HG03342 (cell line): ENCODE data around the gene FSTL5.
A peak's percentile ranks its signal among the peaks of the same experiment; 100 is the strongest.

ENCODE experiments used
- ATAC-seq: cut with Tn5 transposase; IDR thresholded peaks from one replicate; pipeline ENCODE4 v1.9.1; 2021; ENCODE audit warnings: mild to moderate bottlenecking, moderate library complexity; ENCODE audit not compliant: unreplicated experiment

The FSTL5 gene

DNA sequence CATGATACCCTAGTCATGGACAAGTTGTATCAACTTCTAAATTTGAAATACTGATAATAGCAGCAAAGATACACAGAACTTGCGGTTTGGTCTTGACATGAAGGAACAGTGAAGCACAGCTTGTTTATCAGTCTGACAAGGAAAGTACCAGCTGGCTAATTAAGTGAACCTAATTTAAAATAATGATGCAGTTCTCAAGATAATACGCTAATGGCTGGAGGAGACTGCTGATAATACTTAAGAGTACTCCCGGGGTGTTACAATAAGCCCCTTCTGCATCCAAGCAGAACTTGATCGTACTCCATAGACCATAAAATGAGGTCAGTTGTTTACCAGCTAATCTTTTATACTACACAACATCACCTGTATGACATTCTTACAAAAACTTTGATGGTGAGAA is 697.5 kb downstream of the FSTL5 start:
- no peak for ATAC-seq

DNA sequence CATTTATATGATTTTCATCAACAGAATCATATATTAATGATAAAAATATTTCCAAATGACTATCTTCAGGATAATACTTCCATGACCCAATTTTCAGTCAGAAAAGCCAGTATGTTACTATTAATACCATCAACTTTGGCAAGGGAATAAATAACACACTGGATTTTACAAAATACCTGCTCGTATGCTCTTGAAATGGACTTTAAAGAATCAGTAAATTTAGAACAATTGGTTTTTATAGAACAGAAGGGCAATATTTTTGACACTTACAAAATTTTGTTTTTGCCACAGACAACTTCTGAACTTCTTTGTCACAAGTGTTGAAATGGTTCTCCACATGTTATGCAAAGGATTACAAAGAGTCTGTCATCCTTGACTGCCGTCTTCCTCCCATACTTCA is 700.4 kb downstream of the FSTL5 start:
- ATAC-seq: no peak

GRCh38 chr4:161457906-161458305 is 705.9 kb downstream of the FSTL5 start:
- ATAC-seq: no peak

DNA sequence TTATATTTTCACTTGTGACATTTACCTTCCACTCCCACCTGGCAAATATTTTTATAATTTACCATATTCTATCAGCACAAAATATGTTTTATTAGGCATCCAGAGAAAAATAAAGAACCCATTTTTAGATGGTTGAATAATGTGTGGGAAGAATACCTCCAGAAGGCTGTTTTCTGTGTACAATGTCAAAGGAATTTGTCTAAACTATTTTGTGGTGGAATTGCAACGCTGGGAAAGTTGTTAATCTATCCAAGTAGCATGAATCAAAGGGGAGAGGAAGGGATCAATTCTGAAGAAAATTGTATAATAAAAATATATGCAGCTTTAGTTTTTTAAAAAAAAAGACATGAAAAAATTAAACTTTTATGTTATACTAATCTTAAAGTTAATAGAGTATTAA is 706.5 kb downstream of the FSTL5 start:
- ATAC-seq: no peak

DNA sequence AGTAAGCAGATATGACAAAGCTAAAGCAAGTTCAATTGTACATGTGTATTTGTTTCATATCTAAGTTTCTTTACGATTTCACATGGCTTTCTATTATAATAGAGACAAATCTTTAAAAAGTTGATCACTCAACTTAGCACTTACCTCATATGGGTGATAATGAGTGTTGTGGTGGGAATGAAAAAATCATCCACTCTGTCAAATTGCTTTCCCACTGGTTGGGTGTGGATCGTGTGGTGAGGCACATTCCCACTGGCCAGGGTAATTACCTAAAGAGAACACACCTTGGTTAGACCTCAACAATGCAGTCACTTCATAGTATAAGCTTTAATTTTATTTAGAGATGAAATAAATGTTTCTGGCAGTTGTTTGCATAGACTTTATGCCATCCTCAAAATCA is 708.9 kb downstream of the FSTL5 start:
- no peak for ATAC-seq

GRCh38 chr4:161448550-161449180 is 715.1 kb downstream of the FSTL5 start:
- no peak for ATAC-seq

DNA sequence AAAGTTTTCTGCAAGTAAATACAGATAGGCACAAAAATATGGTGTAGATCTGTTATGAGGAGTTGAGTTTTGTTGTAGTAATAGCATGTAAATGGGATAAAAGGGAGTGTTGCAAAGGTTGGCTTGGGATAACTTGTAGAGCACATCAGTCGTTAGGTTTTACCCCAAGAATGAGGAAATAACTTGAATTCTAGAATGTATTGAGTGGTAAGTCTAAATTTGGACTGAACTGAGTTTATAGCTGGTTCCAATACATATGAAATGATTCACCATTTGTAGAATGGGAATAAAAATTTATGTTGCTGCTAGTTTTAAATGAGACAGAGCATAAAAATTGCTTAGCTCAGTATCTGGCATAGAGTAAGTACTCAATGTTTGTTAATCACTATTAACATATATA is 719.2 kb downstream of the FSTL5 start:
- ATAC-seq: no peak

DNA sequence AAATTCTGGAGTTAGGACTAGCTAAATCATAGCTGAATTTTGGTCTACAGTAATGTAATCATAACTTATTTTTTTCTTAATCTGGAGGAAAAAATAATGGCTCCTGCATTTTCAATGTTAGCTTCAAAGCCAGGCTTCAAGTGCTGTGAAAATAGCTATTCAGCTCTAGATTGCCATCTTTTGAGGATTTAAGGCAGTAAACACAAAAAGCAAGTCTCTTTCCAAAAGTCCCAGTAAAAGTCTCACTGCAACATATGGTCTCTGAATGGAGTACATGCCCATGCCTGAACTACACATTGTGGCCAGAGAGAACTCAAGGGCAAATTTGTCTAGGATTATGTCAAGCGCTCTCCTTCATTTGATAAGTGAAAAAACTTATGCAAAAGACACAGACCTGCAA is 720.9 kb downstream of the FSTL5 start:
- ATAC-seq: no peak

DNA sequence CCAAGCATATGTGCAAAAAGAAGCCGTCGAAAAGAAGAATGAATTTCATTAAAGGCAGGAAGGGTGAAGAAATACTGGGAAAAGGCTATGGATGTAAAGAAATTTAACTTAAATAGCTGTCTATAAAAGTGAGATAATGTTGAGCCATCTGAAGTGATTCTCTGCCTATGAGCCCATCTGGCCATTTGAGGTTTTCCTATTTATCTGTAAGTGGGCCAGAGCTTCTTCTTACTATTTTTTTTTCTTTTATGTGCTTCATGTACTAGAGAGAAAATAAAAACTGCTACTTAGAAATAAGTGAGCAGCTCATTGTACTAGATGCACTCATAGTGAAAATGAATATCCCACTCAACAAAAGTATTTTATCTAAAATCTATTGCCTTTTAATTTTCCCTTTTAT is 725.7 kb downstream of the FSTL5 start:
- ATAC-seq: no peak

GRCh38 chr4:161428180-161428965 is 735.4 kb downstream of the FSTL5 start:
- no peak for ATAC-seq

GRCh38 chr4:161419822-161420221 is 744.0 kb downstream of the FSTL5 start:
- peak; percentile 62 for ATAC-seq

DNA sequence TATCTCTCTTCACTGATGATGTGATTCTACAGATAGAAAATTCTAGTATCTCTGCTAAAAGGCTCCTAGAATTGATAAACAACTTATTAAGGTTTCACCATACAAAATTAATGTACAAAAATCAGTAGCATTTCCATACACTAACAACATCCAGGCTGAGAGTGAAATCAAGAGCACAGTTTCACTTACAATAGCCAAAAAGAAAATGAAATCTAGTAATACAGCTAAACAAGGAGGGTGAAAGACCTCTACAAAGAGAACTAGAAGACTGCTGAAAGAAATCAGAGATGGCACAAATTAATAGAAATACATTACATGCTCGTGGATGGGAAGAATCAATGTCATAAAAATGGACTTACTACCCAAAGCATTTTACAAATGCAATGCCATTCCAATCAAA is 751.9 kb downstream of the FSTL5 start:
- ATAC-seq: no peak

DNA sequence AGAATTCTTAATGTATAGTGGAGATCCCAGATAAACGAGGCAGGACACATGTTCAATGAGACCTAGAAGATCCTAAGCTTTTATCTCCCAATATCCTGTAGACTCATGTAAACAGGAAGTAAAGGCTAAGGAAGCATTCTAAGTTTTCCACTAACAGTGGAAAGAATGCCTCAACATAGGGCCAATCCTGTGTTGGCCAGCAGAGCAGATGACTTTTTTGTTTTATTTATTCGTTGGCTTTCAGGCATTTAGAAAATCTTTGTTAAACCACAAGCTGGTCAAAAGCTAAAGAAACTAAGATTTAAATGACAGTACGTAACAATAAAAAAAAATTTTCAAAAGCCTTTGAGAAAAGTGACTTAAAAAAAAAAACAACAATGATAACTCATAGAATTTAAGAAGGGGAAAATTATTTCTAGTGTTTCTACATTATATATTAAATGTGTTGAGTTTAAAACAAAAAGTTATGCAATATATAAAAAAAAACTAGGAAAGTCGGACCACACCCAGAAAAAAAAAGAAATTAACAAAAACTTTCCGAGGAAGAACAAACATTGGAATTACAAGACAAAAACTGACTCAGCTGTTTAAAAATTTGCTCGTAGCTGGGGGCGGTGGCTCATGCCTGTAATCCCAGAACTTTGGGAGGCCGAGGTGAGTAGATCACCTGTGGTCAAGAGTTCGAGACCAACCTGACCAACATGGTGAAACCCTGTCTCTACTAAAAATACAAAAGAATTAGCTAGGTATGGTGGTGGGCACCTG is 759.3 kb downstream of the FSTL5 start:
- no peak for ATAC-seq

- no peak for ATAC-seq
Observed at GRCh38 chr4:161403781-161404180, 760.0 kb downstream of the FSTL5 start.

- no peak for ATAC-seq
Observed at GRCh38 chr4:161393602-161394001, 770.2 kb downstream of the FSTL5 start.

DNA sequence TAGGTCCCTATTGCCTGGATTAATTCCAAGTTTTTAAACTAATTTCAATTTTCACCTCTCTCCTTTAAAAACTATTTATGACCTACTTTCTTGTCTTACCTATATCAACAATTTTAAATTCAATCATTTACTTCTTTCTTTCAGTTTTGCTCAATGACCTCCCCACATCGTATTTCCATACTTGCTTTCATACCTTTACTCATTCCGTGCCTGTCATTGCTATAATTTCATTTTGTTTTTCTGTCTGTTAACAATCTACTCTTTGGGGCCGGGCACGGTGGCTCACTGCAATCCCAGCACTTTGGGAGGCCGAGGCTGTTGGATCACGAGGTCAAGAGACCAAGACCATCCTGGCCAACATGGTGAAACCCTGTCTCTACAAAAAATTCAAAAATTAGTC is 781.1 kb downstream of the FSTL5 start:
- no peak for ATAC-seq

- ATAC-seq: no peak
Observed at GRCh38 chr4:161376275-161376674, 787.5 kb downstream of the FSTL5 start.

DNA sequence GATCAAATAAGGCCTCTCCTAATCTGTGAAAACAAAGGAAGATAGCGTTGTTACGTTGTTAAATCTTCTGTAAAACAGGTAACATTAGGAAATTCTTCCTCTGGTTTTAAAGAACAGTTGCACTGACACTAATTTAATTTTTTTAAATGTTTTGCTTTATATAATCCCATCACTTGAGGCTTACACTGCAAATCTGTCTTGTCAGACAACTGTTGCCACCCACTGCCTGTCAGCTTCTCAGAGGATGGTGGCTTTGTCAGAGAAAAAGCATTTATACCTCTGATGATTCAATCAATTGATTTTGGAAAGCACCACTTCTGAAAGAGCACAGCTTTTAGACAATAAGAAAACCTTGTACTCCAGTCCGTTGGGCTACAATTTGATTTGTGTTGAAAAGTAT is 799.1 kb downstream of the FSTL5 start:
- ATAC-seq: no peak

GRCh38 chr4:161360982-161361381 is 802.8 kb downstream of the FSTL5 start:
- ATAC-seq: no peak

GRCh38 chr4:161359491-161359890 is 804.3 kb downstream of the FSTL5 start:
- ATAC-seq: peak; percentile 44

DNA sequence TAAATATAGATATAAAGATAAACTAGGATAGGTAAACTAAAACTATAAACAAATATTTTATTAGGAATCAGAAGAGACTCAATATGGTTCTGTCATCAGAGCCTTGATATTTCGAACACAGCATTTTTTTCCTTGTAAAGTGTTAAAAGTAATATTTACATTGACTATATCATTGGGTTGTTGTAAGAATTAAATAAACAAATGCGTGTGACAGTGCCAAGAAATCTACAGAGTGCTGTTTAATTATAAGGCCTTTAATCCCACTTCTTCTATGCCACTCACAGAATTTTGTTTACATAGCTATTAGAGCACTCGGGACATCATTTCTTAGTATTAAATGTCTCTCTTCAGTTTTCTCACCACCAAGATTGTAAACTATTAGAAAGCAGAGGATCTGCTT is 807.4 kb downstream of the FSTL5 start:
- no peak for ATAC-seq

GRCh38 chr4:161350946-161351345 is 812.9 kb downstream of the FSTL5 start:
- ATAC-seq: no peak
